ENCODE results near the gene PHPT1. TPM values are rescaled to one million over a fixed set of nuclear protein-coding genes. Genes with fewer than 3 reads are reported as not detected.
"Not testable (repeated sequence)": the region's sequence is repeated elsewhere in the genome, so short reads cannot be mapped to it uniquely, and the experiment has no call there.

Gene PHPT1
- total RNA-seq, 1 donor from 2014 or later, result 109 TPM

DNA sequence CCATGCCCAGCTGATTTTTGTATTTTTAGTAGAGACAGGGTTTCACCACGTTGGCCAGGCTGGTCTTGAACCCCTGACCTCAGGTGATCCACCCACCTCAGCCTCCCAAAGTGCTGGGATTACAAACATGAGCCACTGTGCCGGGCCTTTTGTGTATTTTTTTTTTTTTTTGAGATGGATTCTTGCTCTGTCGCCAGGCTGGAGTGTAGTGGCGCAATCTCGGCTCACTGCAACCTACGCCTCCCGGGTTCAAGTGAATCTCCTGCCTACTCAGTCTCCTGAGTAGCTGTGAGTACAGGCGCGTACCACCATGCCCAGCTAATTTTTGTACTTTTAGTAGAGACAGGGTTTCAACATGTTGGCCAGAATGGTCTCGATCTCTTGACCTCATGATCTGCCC, 34.5 kb downstream of the PHPT1 start:
- not testable (repeated sequence) for DNase-seq (ENCODE audit: low spot score)

DNA sequence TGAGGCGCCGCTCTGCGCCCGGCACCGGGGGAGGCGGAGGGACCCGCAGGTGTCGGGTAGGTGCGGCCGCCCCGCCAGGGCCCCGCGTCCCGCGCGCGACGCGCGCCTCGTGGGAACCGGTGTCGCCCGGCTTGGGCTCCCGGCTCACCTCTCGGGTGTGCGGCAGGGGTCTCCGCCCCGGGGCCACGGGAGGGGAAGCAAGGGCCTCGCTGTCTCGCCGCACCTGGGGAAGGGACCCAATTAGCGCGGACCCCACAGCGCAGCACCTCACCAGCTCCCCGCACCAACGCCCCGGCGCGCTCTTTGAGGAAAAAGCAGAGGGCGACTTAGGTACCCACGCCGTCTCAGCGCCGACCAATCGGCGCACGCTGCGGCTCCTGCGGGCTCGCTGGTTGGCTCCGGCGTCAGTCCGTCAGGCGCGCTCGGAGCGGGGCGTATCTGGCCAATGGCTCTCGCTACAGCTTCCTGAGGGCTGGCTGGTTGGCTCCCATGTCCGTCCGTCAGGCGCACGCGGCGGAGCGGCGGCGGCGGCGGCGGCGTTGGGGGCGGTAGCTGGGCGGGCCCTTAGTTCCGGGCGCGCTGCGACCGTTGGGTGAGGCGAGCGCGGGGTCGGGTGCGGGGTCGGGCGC, 36.9 kb downstream of the PHPT1 start, which contains the start of gene TRAF2:
Gene TRAF2 (plus strand): TSS at position 567 of the 629 bp plus-strand sequence. CDS start 12,225 bp downstream, outside the sequence.
- peak; percentile 98 for DNase-seq (ENCODE audit: low spot score)

DNA sequence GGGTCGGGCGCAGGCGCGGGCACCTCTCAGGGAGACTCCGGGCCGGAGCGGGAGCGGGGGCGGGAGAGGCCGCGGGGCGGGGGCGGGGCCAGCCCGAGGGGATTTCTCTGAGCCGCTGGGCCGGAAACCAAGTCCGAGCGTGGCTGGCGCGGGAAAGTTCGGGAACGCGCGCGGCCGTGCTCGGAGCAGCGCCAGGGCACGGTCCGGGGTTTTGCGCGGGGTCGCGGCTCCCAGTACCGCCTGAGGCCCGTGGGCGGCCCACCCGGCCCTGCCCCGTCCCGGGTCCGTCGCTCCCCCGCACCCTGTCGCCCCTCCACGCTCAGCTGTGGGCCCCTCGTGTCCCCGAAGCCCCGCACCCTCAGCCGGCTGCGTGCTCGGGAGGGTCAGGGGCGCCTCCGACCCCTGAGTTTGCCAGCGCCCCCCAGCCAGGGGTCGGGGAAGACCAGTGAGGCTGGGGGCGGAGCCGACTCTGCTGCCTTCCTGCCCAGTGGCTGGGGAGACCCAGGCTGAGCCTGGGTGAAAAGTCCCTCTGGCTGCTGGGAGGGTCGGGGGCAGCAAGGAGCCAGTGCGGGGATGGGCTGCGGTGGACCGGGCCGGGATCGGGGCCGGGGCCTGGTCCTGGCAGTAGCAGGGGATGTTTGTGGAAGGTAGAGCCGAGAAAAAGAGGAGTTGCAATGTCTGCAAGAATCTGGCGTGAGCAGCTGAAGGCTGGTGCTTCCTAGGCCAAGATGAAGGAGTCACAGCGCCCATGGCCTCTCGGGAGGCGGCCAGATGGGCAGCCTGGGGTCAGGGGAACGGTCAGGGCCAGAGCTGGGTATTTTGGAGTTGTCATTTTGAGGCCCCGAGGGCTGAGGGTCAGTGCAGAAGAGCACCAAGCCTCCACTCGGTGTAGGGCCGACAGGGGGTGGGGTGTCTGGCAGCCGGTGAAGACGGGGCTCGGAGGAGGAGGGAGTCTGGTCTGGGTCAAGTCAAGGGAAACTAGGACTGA, 37.7 kb downstream of the PHPT1 start:
- DNase-seq (ENCODE audit: low spot score), result no peak

DNA sequence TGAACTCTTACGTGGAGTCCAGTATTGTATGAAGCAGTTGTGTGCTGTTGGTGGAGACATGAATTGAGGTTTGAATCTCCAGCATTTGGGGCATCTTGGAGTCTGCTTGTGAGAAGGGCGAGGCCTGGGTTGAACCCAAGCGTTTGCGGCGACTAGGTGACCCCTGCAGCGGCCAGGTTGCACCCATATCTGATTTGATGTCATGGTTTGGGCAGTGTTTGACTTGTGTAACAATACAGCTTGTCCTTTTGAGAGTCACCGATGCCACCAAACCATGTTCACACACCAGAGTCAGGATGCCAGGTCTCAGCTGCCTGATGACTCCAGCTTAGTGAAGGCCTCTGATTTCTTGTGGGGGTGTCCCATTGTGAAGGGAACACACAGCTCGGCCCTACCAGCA, 39.2 kb downstream of the PHPT1 start:
- DNase-seq (ENCODE audit: low spot score), result no peak

DNA sequence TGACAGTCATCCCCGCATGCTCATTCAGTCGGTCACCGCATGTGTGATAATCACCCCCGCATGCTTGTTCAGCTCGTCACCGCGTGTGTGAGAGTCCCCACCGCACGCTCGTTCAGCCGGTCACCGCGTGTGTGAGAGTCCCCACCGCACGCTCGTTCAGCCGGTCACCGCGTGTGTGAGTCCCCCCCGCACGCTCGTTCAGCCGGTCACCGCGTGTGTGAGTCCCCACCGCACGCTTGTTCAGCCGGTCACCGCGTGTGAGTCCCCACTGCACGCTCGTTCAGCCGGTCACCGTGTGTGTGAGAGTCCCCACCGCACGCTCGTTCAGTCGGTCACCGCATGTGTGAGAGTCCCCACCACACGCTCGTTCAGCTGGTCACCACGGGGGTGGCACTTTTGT, 40.6 kb downstream of the PHPT1 start:
- DNase-seq (ENCODE audit: low spot score), result no peak

DNA sequence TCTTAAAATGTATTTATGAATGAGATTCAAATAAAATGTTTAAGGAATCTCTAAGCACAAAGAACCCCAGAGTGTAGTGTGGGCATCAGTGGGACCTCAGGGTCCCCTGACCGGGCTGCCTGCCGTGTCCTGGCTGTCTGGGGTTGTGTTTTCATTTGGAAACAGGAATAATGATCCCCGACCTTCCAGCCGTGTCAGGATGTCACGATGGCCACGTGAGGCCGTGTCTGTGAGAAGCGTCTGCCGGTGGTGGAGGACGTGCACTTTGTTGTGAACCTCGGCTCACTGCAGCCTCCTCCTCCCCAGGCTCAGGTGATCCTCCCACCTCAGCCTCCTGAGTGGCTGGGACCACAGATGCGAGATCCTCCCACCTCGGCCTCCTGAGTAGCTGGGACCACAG, 41.5 kb downstream of the PHPT1 start:
- DNase-seq (ENCODE audit: low spot score), result no peak

DNA sequence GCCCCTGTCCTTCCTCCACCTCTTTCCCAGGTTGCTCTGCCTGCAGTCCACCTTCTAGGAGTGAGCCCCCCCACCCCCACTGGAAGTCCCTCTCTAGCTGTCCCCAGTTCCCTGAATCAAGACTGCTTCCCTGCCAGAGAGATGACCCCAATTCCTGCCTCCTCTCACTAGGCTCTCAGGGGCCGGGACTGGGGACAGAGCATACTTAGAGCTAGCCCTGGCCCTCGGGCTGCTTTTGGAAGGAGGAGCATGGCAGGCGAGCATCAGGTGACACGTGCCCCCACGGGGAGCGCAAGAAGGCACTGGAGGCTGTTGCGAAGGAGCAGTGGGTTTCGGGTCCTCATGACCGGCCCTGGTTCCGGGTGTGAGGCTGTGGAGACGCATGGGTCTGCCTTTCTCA, 46.8 kb downstream of the PHPT1 start:
- DNase-seq (ENCODE audit: low spot score), result no peak

DNA sequence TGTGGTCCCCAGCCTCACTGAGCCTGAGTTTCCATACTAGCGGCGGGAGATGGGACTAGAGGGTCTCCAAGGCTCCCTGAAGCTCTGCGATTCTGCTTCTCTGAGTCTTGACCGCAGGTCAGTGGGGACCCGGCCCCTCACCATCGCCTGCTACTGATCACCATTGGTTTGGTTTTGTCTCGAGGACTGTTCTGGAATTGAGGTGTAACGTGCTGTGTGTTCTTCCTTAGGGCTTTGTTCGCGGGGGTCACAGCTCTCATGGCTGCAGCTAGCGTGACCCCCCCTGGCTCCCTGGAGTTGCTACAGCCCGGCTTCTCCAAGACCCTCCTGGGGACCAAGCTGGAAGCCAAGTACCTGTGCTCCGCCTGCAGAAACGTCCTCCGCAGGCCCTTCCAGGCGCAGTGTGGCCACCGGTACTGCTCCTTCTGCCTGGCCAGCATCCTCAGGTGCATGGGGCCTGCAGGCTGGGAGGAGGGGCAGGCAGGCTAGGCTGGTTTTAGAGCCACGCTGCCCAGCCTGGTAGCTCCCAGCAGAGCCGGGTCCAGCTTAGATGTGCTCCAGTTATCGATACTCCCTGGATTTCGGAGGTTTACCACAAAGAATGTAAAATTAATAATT, 49.4 kb downstream of the PHPT1 start:
- DNase-seq (ENCODE audit: low spot score), result no peak

DNA sequence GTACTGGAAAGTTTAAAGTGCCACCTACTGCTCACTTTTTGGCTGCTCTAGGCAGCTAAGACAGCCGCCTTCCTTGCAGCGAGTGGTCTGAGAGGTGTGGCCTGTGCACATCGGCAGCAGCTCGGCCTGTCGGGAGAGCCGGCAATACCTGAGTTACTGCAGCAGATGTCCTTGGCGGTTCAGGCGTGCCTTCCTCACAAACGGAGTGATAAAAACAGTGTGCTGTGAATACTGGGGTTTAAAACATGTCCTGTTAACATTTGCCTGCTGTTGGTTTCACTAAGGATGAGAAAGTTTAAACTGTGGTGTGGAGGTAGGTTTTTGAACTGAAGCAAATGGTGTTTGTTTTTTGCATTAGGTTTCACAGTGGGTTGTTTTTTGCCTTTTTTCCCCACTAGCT, 50.0 kb downstream of the PHPT1 start:
- DNase-seq (ENCODE audit: low spot score), result no peak

DNA sequence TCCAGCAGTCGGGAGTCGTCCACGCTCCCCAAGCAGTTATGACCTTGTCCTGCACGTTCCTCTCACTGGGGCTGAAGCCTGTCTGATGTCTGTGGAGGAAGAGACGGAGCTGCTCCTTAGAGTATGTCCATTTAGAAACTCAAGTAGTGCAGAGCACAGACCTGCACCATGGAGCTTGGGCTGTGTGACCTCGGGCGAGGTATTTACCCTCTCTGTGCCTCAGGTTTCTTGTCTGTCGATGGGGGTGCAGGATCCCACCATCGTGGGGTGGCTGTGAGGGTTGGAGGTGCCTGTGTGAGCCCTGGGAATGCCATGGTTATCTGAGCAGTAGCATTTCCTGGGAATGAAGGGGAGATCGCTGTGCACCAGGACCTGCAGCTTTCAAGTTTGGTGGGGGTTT, 51.3 kb downstream of the PHPT1 start:
- no peak for DNase-seq (ENCODE audit: low spot score)

Other genes starting within 250 kb of the PHPT1 start
- 109 TPM for gene EGFL7, start 186.5 kb upstream of the PHPT1 start, total RNA-seq
- gene AGPAT2, start 162.0 kb upstream of the PHPT1 start, total RNA-seq, result 52.2 TPM
- gene DIPK1B, start 136.8 kb upstream of the PHPT1 start, total RNA-seq, result 6.6 TPM
- gene LCN10, start 106.5 kb upstream of the PHPT1 start, total RNA-seq, result 40.6 TPM
- gene LCN6, start 100.9 kb upstream of the PHPT1 start, total RNA-seq, result 62.8 TPM
- not detected for gene LCN8, start 91.2 kb upstream of the PHPT1 start, total RNA-seq
- not detected for gene LCN15, start 84.9 kb upstream of the PHPT1 start, total RNA-seq
- 80.8 TPM for gene TMEM141, start 58.1 kb upstream of the PHPT1 start, total RNA-seq
- 0.18 TPM for gene CCDC183, start 53.1 kb upstream of the PHPT1 start, total RNA-seq
- 60.2 TPM for gene RABL6, start 41.5 kb upstream of the PHPT1 start, total RNA-seq
- gene AJM1, start 6.9 kb upstream of the PHPT1 start, total RNA-seq, result 4.8 TPM
- gene MAMDC4, start 2.9 kb downstream of the PHPT1 start, total RNA-seq, result 10.7 TPM
- 338 TPM for gene EDF1, start 16.9 kb downstream of the PHPT1 start, total RNA-seq
- 16.4 TPM for gene TRAF2, start 37.1 kb downstream of the PHPT1 start, total RNA-seq
- gene FBXW5, start 95.3 kb downstream of the PHPT1 start, total RNA-seq, result 62.4 TPM
- gene C8G, start 95.8 kb downstream of the PHPT1 start, total RNA-seq, result 1.6 TPM
- 3.4 TPM for gene LCN12, start 102.9 kb downstream of the PHPT1 start, total RNA-seq
- gene PTGDS, start 128.1 kb downstream of the PHPT1 start, total RNA-seq, result 111 TPM
- 1.7 TPM for gene LCNL1, start 133.6 kb downstream of the PHPT1 start, total RNA-seq
- gene PAXX, start 143.0 kb downstream of the PHPT1 start, total RNA-seq, result 51.5 TPM
- gene CLIC3, start 147.2 kb downstream of the PHPT1 start, total RNA-seq, result 3.6 TPM
- 25.7 TPM for gene ABCA2, start 178.8 kb downstream of the PHPT1 start, total RNA-seq
- gene FUT7, start 182.7 kb downstream of the PHPT1 start, total RNA-seq, result not detected
- gene NPDC1, start 196.8 kb downstream of the PHPT1 start, total RNA-seq, result 138 TPM
- gene ENTPD2, start 204.7 kb downstream of the PHPT1 start, total RNA-seq, result 1.3 TPM
- gene SAPCD2, start 221.1 kb downstream of the PHPT1 start, total RNA-seq, result 1.6 TPM
- gene UAP1L1, start 228.1 kb downstream of the PHPT1 start, total RNA-seq, result 12.7 TPM
- gene MAN1B1, start 237.6 kb downstream of the PHPT1 start, total RNA-seq, result 57.8 TPM

Measured in ureter (tissue), 1 donor.